HG02763 (cell line): Measurements from ENCODE around the gene PRSS8.
"Not testable (repeated sequence)": the region's sequence is repeated elsewhere in the genome, so short reads cannot be mapped to it uniquely, and the experiment has no call there.

Experiments
- ATAC-seq: cut with Tn5 transposase; IDR thresholded peaks from one replicate; pipeline ENCODE4 v1.9.1; 2021; ENCODE audit warnings: mild to moderate bottlenecking, moderate library complexity; ENCODE audit not compliant: unreplicated experiment

PRSS8 gene

GRCh38 chr16:31107465-31107867 is 28.1 kb downstream of the PRSS8 start:
- peak; percentile 49 for ATAC-seq

DNA sequence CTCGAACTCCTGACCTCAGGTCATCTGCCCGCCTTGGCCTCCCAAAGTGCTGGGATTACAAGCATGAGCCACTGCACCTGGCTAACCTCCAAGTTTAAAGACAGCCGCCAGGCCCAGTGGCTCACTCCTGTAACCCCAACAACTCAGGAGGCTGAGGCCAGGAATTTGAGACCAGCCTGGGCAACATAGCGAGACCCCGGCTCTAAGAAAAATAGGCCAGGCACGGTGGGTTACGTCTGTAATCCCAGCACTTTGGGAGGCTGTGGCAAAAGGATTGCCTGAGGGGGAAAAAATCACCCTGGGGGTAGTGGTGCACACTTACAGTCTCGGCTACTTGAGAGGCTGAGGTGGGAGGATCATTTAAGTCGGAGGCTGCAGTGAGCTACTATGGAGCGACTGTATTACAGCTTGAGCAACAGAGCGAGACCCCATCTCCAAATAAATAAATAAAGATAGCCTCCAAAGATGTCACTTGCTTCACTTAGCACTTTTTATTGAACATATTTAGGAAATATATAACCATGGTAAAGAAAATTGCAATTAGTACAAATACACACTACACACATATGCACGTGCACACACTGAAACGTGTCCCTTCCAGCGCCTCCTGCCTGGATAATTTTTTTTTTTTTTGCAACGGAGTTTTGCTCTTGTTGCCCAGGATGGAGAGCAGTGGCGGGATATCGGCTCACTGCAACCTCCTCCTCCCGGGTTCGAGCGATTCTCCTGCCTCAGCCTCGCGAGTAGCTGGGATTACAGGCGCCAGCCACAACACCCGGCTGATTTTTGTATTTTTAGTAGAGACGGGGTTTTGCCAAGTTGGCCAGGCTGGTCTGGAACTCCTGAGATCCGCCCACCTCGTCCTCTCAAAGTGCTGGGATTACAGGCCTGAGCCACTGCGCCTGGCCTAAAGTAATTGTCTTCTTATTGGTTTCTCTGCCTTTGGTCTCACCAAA is 28.7 kb downstream of the PRSS8 start:
- ATAC-seq = no peak

- ATAC-seq = peak; percentile 40
Observed at GRCh38 chr16:31105677-31106213, 29.8 kb downstream of the PRSS8 start.

DNA sequence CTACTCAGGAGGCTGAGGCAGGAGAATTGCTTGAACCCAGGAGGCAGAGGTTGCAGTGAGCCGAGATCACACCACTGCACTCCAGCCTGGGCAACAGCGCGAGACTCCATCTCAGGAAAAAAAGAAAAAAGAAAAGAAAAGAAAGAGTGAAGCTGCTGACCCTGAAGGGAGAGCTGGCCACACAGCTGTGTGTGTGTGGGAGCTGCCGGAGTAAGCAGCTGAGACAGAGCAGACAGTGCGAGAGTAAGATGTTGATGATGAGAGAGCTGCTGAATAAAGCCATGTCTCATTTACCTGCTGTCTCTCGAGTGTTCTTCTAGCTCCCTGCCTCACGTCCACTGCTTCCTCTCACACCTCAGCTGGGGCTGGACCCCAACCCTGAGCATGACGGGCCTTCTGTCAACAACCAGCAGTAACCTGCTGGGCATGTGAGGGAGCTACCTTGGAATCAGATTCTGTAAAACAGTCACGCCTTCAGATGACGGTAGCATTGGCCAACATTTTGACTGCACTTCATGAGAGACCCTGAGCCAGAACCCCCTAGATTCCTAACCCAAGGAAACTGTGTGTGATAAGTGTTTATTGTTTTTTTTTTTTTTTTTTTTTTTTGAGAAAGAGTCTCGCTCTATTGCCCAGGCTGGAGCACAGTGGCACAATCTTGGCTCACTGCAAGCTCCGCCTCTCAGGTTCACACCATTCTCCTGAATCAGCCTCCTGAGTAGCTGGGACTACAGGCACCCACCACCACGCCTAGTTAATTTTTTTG is 34.5 kb downstream of the PRSS8 start:
- ATAC-seq = not testable (repeated sequence)

- ATAC-seq = no peak
Observed at GRCh38 chr16:31099860-31100638, 35.5 kb downstream of the PRSS8 start.

DNA sequence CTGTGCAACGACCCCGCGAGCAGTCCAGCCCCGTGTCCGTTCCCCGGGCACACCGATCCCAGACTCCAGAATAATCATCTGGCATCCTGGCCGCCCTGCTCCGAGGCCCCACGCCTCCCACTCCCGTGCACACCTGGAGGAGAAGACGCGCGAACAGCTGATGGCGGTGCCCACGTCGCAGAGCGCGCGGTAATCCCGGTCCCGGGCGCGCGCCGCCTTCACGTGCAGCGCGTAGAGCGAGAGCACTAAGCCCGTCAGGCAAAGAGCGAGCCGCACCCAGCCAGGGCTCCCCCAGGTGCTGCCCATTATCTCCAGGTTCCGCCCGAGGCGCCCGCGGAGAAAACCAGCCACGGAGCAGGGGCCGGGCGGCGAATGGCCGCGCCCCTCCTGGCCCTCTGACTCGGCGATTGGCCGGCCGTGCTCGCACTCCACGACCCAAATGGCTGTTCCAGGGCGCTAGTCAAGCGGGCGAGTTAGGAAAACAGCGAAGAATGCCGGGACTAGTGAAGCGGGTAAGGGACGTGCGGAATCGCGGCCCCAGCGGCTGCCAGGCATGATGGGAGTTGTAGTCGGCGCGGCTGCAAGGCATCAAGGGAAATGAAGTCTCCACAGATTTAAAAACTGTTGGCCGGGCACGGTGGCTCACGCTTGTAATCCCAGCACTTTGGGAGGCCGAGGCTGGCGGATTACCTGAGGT is 41.0 kb downstream of the PRSS8 start, which contains the start of gene VKORC1:
VKORC1 (minus strand) TSS at position 374 of the 697 bp plus-strand sequence; CDS start at position 306, 68 bp downstream.
- peak; percentile 85 for ATAC-seq

DNA sequence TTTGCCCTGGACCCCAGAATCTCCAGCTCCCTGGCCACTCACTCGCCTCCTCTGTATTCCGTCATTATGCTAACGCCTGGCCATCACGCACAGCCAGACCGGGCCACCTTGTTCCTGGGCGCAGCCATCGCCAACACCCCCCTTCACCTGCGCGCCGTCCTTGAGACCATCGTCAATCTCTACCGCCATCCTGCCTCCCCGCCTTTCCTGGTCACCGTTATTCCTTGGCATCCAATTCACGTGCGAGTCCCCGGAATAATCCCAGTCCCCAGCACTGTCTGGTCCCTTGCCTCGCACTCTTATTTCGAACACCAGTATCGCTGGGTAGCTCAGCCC is 41.5 kb downstream of the PRSS8 start:
- ATAC-seq = no peak

DNA sequence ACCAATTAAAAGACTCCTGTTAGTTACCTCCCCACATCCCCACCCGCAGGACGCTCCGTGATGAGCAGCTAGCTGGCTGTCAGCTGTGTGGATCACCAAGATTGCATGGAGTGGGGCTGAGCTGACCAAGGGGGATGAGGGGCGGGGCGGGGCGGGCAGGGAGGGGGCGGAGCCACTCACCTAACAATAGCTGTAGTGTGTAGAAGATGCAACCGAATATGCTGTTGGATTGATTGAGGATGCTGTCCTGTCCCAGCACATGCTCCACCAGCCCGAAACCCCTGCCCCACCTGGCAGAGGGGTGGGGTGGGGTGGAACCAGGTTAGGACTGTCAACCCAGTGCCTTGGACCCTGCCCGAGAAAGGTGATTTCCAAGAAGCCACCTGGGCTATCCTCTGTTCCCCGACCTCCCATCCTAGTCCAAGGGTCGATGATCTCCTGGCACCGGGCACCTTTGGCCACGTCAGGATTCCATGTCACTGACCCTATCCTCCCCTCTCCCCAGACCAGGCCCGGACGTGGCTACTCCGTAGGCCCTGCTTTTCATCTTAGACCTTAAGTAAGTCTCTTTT is 42.3 kb downstream of the PRSS8 start:
- ATAC-seq = no peak

- ATAC-seq = no peak
Observed at GRCh38 chr16:31092330-31092729, 43.2 kb downstream of the PRSS8 start.

- ATAC-seq = no peak
Observed at GRCh38 chr16:31090540-31090939, 45.0 kb downstream of the PRSS8 start.

GRCh38 chr16:31089199-31089598 is 46.3 kb downstream of the PRSS8 start:
- ATAC-seq = no peak

DNA sequence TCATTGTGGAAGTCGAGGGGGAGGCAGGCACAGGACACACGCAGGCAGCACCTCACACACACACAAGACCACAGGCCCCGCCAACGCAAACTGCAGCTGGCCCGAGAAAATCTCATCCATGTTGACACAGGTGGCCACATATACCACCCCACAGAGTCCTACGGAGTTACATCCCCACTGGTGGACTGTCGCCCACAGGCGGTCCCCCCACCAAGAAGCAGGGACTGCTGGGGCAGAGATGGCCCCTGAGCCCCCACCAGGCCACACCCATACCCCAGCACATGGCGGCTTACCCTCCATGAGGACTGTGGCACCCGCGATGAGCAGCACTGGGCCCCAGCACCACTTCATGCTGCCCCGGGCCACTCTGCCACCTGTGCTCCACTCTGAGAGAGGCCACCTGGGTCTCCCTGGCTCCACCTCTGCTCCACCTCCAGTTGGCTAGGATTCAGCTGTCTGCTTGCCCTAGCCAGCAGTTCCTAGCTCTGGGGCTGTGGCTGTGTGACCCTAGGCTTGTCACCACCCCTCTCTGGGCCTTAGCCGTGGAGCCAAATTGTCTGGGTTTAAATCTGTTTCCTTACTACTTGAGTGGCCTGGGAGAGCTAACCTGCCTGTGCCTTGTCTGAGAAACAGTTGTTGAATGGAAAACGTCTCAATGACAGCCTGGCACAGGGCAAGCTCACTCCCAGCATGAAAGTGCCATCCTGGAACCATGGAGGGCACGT is 46.9 kb downstream of the PRSS8 start, which contains the start of gene PRSS53:
PRSS53 (minus strand) TSS at position 485 of the 725 bp plus-strand sequence; CDS start at position 351, 134 bp downstream.
- no peak for ATAC-seq

GRCh38 chr16:31087971-31088370 is 47.6 kb downstream of the PRSS8 start:
- no peak for ATAC-seq

GRCh38 chr16:31087481-31087880 is 48.0 kb downstream of the PRSS8 start:
- no peak for ATAC-seq

- ATAC-seq = no peak
Observed at GRCh38 chr16:31086629-31086906, 49.0 kb downstream of the PRSS8 start.

- ATAC-seq = no peak
Observed at GRCh38 chr16:31085873-31086628, 49.5 kb downstream of the PRSS8 start.

DNA sequence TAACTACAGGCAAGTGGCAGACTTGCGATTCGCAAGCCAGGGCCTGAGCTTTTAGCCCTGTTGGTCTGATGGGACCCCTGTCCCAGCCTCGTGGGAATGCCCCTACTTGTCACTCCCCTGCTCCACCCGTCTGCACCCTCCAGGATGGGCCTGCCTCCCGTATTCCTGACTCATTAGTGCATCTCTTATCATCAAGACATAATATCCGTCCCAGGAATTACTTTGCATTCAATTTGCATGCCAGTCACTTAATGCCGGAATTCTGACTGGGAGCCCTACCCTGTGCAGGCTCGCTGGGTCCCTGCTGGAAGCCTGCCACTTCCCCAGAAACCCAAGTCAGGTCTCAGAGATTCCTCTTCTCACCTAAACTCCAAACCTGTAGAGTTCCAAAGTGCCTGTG is 50.1 kb downstream of the PRSS8 start:
- no peak for ATAC-seq

- no peak for ATAC-seq
Observed at GRCh38 chr16:31084584-31085302, 50.8 kb downstream of the PRSS8 start.
